Transverse colon (tissue), 4 donors: ENCODE results near the gene PRTFDC1.

Source experiments
- CTCF ChIP-seq, 5 experiments: fragments of 200-600 bp in 3 of 5; fragments of 450-650 bp in 2 of 5; sonication (generic) in 3 of 5; IDR thresholded peaks; 1 replicate in 2 of 5; 2 replicates in 3 of 5; pipeline ENCODE4 v1.5.1; 2016 to 2017; ENCODE audit warnings: antibody characterized with exemption in 5 of 5, inconsistent platforms in 3 of 5, mild to moderate bottlenecking in 2 of 5, moderate library complexity in 1 of 5
- EP300 ChIP-seq: sonication (generic); formaldehyde crosslinking; IDR thresholded peaks from one replicate; pipeline ENCODE4 v1.6.1; 2017; ENCODE audit warnings: antibody characterized with exemption, low read depth
- POLR2A ChIP-seq: fragments of 450-650 bp; IDR thresholded peaks from one replicate; pipeline ENCODE4 v1.6.1; 2016; ENCODE audit warnings: antibody characterized with exemption, mild to moderate bottlenecking, moderate library complexity
- POLR2AphosphoS5 ChIP-seq, 3 donors: sonication (generic); formaldehyde crosslinking; IDR thresholded peaks; one replicate each; pipeline ENCODE4 v1.6.1; 2016; ENCODE audit warnings: antibody characterized with exemption in 3 of 3

DNA sequence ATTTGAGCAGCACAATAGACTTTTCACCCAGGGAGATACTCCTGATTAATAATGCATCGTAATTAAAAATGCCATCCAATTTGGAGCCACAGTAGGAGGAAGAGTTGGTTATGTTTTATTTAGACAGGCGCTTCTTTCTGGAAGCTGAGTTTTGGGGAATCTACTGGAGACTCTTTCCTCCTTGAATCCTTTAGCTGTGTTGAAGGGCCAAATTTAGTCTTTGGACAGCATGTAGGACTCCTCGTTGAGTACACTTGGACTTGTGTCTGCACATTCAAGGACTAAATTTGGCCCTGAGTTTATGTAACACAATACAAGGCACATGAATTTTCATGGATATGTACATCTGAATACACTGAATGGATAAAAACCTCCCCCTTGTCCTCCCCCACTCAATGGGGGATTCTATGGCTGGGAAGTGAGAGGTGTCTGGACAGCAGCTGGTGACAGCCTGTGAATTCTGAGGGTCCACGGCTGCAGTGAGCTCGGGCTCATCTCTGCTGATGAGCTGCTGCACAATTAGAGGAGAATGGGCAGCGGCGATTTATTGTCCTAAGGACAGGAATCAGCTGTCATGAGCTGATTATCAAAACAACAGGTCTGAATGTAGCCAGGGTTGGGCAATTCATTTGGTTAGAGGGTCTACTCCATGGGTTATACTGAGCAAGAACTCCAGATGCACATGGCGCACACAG is 95.2 kb downstream of the PRTFDC1 start:
- no peak for TF ChIP-seq CTCF (IDR thresholded peaks at IDR 0.05)
- no peak for TF ChIP-seq POLR2A
- TF ChIP-seq POLR2AphosphoS5 (IDR thresholded peaks at IDR 0.05), result no peak
- no peak for TF ChIP-seq EP300
